IMR-90 (cell line): Measurements from ENCODE around the gene HPRT1. TPM values are rescaled to one million over a fixed set of nuclear protein-coding genes. Genes with fewer than 3 reads are reported as not detected.

Source experiments
- ATAC-seq: fragments of 200-7000 bp; cut with Tn5 transposase; 2 replicates; pipeline ENCODE4 v1.9.1; 2020; ENCODE audit warnings: low read depth, mild to moderate bottlenecking, moderate library complexity
- BruUV-seq: library from RNA; stranded (reverse); fragments of 400-500 nt; replicated peaks from 2 replicates; lab custom pipeline; 2021; lab: Mats Ljungman, UMichigan
- CTCF ChIA-PET: fragments of 300-600 bp; formaldehyde crosslinking; extraction: SDS; loops from one replicate; lab custom pipeline; 2021; ENCODE audit warnings: antibody characterized with exemption; lab: Yijun Ruan, JAX
- POLR2A ChIA-PET: fragments of 300-600 bp; sonication (Branson Sonifier 250); formaldehyde crosslinking; loops from one replicate; lab custom pipeline; 2022; ENCODE audit warnings: antibody characterized with exemption; ENCODE audit not compliant: unreplicated experiment; lab: Charles Lee
- DNase-seq: peaks from one replicate; pipeline ENCODE4 v3.0.0; 2013
- H2AFZ ChIP-seq: replicated peaks from 2 replicates; pipeline ENCODE3; 2013; ENCODE audit warnings: low read length, mild to moderate bottlenecking; ENCODE audit not compliant: poor library complexity
- H2AK5ac ChIP-seq: 2 replicates; pipeline ENCODE4 v1.6.1; 2013; ENCODE audit warnings: low read depth, low read length, inconsistent platforms
- H2AK9ac ChIP-seq: replicated peaks from 2 replicates; pipeline ENCODE3; 2013; ENCODE audit warnings: mild to moderate bottlenecking, low read depth, low read length, moderate library complexity; ENCODE audit not compliant: poor library complexity
- H2BK120ac ChIP-seq: 2 replicates; pipeline ENCODE4 v1.6.1; 2013; ENCODE audit warnings: low read depth, low read length, inconsistent platforms
- H2BK15ac ChIP-seq: 3 replicates; pipeline ENCODE4 v1.6.1; 2013; ENCODE audit warnings: low read depth, low read length, inconsistent platforms
- H2BK20ac ChIP-seq: 2 replicates; pipeline ENCODE4 v1.6.1; 2013; ENCODE audit warnings: low read depth, mild to moderate bottlenecking, inconsistent platforms, low read length, moderate library complexity
- H2BK5ac ChIP-seq: 2 replicates; pipeline ENCODE4 v1.6.1; 2013; ENCODE audit warnings: mild to moderate bottlenecking, low read depth, low read length, inconsistent platforms; ENCODE audit not compliant: poor library complexity, severe bottlenecking
- H3K14ac ChIP-seq: replicated peaks from 2 replicates; pipeline ENCODE4 v1.6.1; 2013; ENCODE audit warnings: low read depth, low read length, inconsistent platforms
- H3K18ac ChIP-seq: 2 replicates; pipeline ENCODE4 v1.6.1; 2013; ENCODE audit warnings: low read depth, low read length, control low read depth
- H3K23ac ChIP-seq: 2 replicates; pipeline ENCODE4 v1.6.1; 2013; ENCODE audit warnings: low read depth, low read length, inconsistent platforms
- H3K27ac ChIP-seq: 2 replicates; pipeline ENCODE4 v1.5.1; 2013; ENCODE audit warnings: mild to moderate bottlenecking, control low read depth, low read length; ENCODE audit not compliant: insufficient read depth
- H3K27me3 ChIP-seq: 2 replicates; pipeline ENCODE4 v1.6.1; 2013; ENCODE audit warnings: low read length; ENCODE audit not compliant: control insufficient read depth, insufficient read depth
- H3K36me3 ChIP-seq: 2 replicates; pipeline ENCODE4 v1.6.1; 2013; ENCODE audit warnings: low read length, mixed read lengths; ENCODE audit not compliant: control insufficient read depth, insufficient read depth
- H3K4ac ChIP-seq: 2 replicates; pipeline ENCODE4 v1.6.1; 2013; ENCODE audit warnings: low read depth, low read length, inconsistent platforms
- H3K4me1 ChIP-seq: 2 replicates; pipeline ENCODE4 v1.6.1; 2013; ENCODE audit warnings: low read length, mixed read lengths; ENCODE audit not compliant: control insufficient read depth, insufficient read depth
- H3K4me2 ChIP-seq: 2 replicates; pipeline ENCODE4 v1.6.1; 2013; ENCODE audit warnings: low read depth, mild to moderate bottlenecking, control low read depth, low read length, moderate library complexity
- H3K4me3 ChIP-seq: 2 replicates; pipeline ENCODE4 v1.5.1; 2013; ENCODE audit warnings: low read depth, mild to moderate bottlenecking, control low read depth, low read length, moderate library complexity; ENCODE audit not compliant: insufficient read depth
- H3K56ac ChIP-seq: 2 replicates; pipeline ENCODE4 v1.6.1; 2013; ENCODE audit warnings: low read length, inconsistent platforms; ENCODE audit not compliant: insufficient read depth; ENCODE audit errors: extremely low read depth
- H3K79me1 ChIP-seq, 2 experiments: 2 replicates each; pipeline ENCODE4 v1.6.1; 2013; ENCODE audit warnings: low read length in 2 of 2, inconsistent platforms in 1 of 2, low read depth in 1 of 2
- H3K9ac ChIP-seq: 2 replicates; pipeline ENCODE4 v1.6.1; 2013; ENCODE audit warnings: low read depth, low read length, control low read depth
- H3K9me1 ChIP-seq: 2 replicates; pipeline ENCODE4 v1.6.1; 2013; ENCODE audit warnings: low read length, inconsistent platforms; ENCODE audit not compliant: insufficient read depth
- H3K9me3 ChIP-seq: 2 replicates; pipeline ENCODE4 v1.6.1; 2013; ENCODE audit warnings: low read length; ENCODE audit not compliant: control insufficient read depth, insufficient read depth
- H4K20me1 ChIP-seq: 2 replicates; pipeline ENCODE4 v1.6.1; 2013; ENCODE audit warnings: low read length, inconsistent platforms; ENCODE audit not compliant: insufficient read depth
- H4K5ac ChIP-seq: 2 replicates; pipeline ENCODE4 v1.6.1; 2013; ENCODE audit warnings: mild to moderate bottlenecking, low read depth, low read length, control low read depth
- H4K8ac ChIP-seq, 2 experiments: 2 replicates each; pipeline ENCODE4 v1.6.1; 2013; ENCODE audit warnings: low read depth in 2 of 2, low read length in 2 of 2, control low read depth in 1 of 2, inconsistent platforms in 1 of 2
- H4K91ac ChIP-seq: 2 replicates; pipeline ENCODE4 v1.6.1; 2013; ENCODE audit warnings: low read depth, low read length, inconsistent platforms; ENCODE audit not compliant: insufficient read depth
- BHLHE40 ChIP-seq: fragments of 150-350 bp; IDR thresholded peaks from 2 replicates; pipeline ENCODE4 v1.6.1; 2016; ENCODE audit warnings: mild to moderate bottlenecking, low read depth, low read length
- CHD1 ChIP-seq: IDR thresholded peaks from 2 replicates; pipeline ENCODE4 v1.6.1; 2012; ENCODE audit warnings: low read depth, low read length, improper control_type of control experiment
- ELK1 ChIP-seq: fragments of 150-350 bp; IDR thresholded peaks from 2 replicates; pipeline ENCODE4 v1.6.1; 2016; ENCODE audit warnings: low read depth, mild to moderate bottlenecking, low read length, moderate library complexity, borderline replicate concordance
- MXI1 ChIP-seq: IDR thresholded peaks from 2 replicates; pipeline ENCODE4 v1.6.1; 2012; ENCODE audit warnings: low read depth, mild to moderate bottlenecking, low read length, moderate library complexity, borderline replicate concordance
- RFX5 ChIP-seq: IDR thresholded peaks from 2 replicates; pipeline ENCODE4 v1.8.0; 2012; ENCODE audit warnings: low read depth, mild to moderate bottlenecking, low read length, moderate library complexity
- SMC3 ChIP-seq: fragments of 150-350 bp; IDR thresholded peaks from 2 replicates; pipeline ENCODE4 v1.6.1; 2016; ENCODE audit warnings: low read depth, mild to moderate bottlenecking, antibody characterized with exemption, low read length, moderate library complexity
- WGBS, 2 experiments: methylation state at CpG; one replicate each; pipeline versions ENCODE4 v1.1.5 to v1.1.7; 2013; ENCODE audit warnings: missing lambda C conversion rate in 2 of 2; ENCODE audit not compliant: insufficient read length in 1 of 2; ENCODE audit errors: extremely low coverage in 2 of 2; 5-methylcytosine and 5-hydroxymethylcytosine counted together
- dilution Hi-C: fragments of 300-500 bp; cut with HindIII; formaldehyde crosslinking; loops from one replicate; pipeline ENCODE4 v1.14.3; 2018; ENCODE audit warnings: low sequenced_read_pairs; ENCODE audit not compliant: unreplicated experiment
- in situ Hi-C: fragments of 300-500 bp; cut with MboI; formaldehyde crosslinking; loops from 3 replicates; pipeline ENCODE4 v1.14.3; 2019; ENCODE audit warnings: low sequenced_read_pairs, inconsistent platforms, mixed read lengths
- intact Hi-C: fragments of 100-400 bp; cut with micrococcal nuclease; formaldehyde crosslinking; loops from 2 replicates; pipeline ENCODE4 v1.10.0; 2022
- polyA plus RNA-seq, 3 experiments: library from polyadenylated mRNA; depleted of rRNA; stranded (reverse); fragments of >200 nt; gene quantifications; 2 replicates each; pipeline ENCODE4 v1.2.3, GENCODE V29; 2012; ENCODE audit warnings: low replicate concordance in 1 of 3
- total RNA-seq: library from RNA; depleted of rRNA; stranded (reverse); fragments of >200 nt; gene quantifications from 2 replicates; pipeline ENCODE4 v1.2.3, GENCODE V29; 2012

Gene HPRT1
- total and polyA plus RNA-seq, 2 of the 4 experiments (the other 2 are of a cell fraction) = 7.0 to 30.3 TPM

- H3K56ac ChIP-seq = no peak overlapping the region
- peaks cover 1% of the 10 kb centered on the region; the same call in 1 of the 2 replicates for H3K27me3 ChIP-seq
- no peak overlapping the region for H2AFZ ChIP-seq
- H4K5ac ChIP-seq = no peak overlapping the region
- no peak overlapping the region for H2BK20ac ChIP-seq
- DNase-seq = peak; percentile 66
- no peaks in the 10 kb centered on the region; a peak in 1 of 4 replicates for H3K79me1 ChIP-seq
- H3K23ac ChIP-seq = no peak overlapping the region
- ChIA-PET CTCF (interaction anchor here (0.7 to 0.8 kb wide), 2 partner anchors 9 to 420 kb away, joined by 3 to 5 read pairs; no protein-coding TSS in a partner anchor), POLR2A (no interaction called here)
- no peaks in the 10 kb centered on the region for H3K9me1 ChIP-seq
- dilution Hi-C loops = no loop called here
- no peaks in the 10 kb centered on the region for H4K20me1 ChIP-seq
- no peaks in the 10 kb centered on the region for H3K36me3 ChIP-seq
- H2BK120ac ChIP-seq = no peak overlapping the region
- H2BK15ac ChIP-seq = no peak overlapping the region
- H4K8ac ChIP-seq = no peak overlapping the region
- no TSS peak for BruUV-seq
- ATAC-seq = peak; percentile 51; the same call in 1 of the 2 replicates
- H2AK9ac ChIP-seq = no peak overlapping the region
- no peaks in the 10 kb centered on the region for H3K4me1 ChIP-seq
- H2BK5ac ChIP-seq = no peak overlapping the region
- H4K91ac ChIP-seq = no peak overlapping the region
- H3K4me3 ChIP-seq = no peak overlapping the region
- no peak overlapping the region for H3K4me2 ChIP-seq
- H3K9me3 ChIP-seq = no peaks in the 10 kb centered on the region
- no peak overlapping the region for H3K4ac ChIP-seq
- H3K9ac ChIP-seq = no peak overlapping the region
- TF ChIP-seq ELK1 (no peak), RFX5 (no peak), SMC3 (no peak), MXI1 (no peak), BHLHE40 (no peak), CHD1 (no peak)
- H3K14ac ChIP-seq = no peak overlapping the region
- WGBS, 2 experiments = no CpG with 5 or more reads among the region's 2 CpGs
- in situ Hi-C loops = no loop called here
- H2AK5ac ChIP-seq = no peak overlapping the region
- no peak overlapping the region for H3K27ac ChIP-seq
- no peak overlapping the region for H3K18ac ChIP-seq
- intact Hi-C loops = no loop called here
These were observed 28.1 kb upstream of the HPRT1 start for GRCh38 chrX:134431894-134432293.
